Esophagus muscularis mucosa (tissue), 4 donors: ENCODE results near the gene FTCD. TPM values are rescaled to one million over a fixed set of nuclear protein-coding genes. Genes with fewer than 3 reads are reported as not detected.

Source experiments
- DNase-seq: peaks from one replicate; pipeline ENCODE4 v3.0.0-alpha.2; 2017; ENCODE audit errors: extremely low spot score
- H3K27ac ChIP-seq, 4 donors: fragments of 200-600 bp; sonication (generic); replicated peaks in 1 of 4; 1 replicate in 3 of 4; 2 replicates in 1 of 4; pipeline ENCODE4 v1.5.1; 2016 to 2019; ENCODE audit warnings: mild to moderate bottlenecking in 1 of 4
- H3K27me3 ChIP-seq, 4 donors: fragments of 200-600 bp; sonication (generic); one replicate each; pipeline versions ENCODE4 v1.5.1 to v1.6.0; 2016 to 2019
- H3K36me3 ChIP-seq, 4 donors: fragments of 200-600 bp; sonication (generic); one replicate each; pipeline ENCODE4 v1.5.1; 2016 to 2019
- H3K4me1 ChIP-seq, 4 donors: fragments of 200-600 bp; sonication (generic); one replicate each; pipeline ENCODE4 v1.5.1; 2016 to 2019
- H3K4me3 ChIP-seq, 4 donors: fragments of 200-600 bp; sonication (generic); 1 replicate in 2 of 4; 2 replicates in 2 of 4; pipeline ENCODE4 v1.5.1; 2016 to 2019; ENCODE audit warnings: mild to moderate bottlenecking in 4 of 4, moderate library complexity in 1 of 4
- H3K9me3 ChIP-seq, 4 donors: fragments of 200-600 bp; sonication (generic); 1 replicate in 3 of 4; 2 replicates in 1 of 4; pipeline ENCODE4 v1.5.1; 2016 to 2019
- EP300 ChIP-seq: sonication (generic); formaldehyde crosslinking; IDR thresholded peaks from one replicate; pipeline ENCODE4 v1.6.1; 2017; ENCODE audit warnings: antibody characterized with exemption
- POLR2A ChIP-seq: fragments of 450-650 bp; IDR thresholded peaks from one replicate; pipeline ENCODE4 v1.6.1; 2017; ENCODE audit warnings: antibody characterized with exemption, moderate library complexity, mild to moderate bottlenecking, low read depth
- POLR2AphosphoS5 ChIP-seq, 2 donors: sonication (generic); formaldehyde crosslinking; IDR thresholded peaks; one replicate each; pipeline ENCODE4 v1.6.1; 2017; ENCODE audit warnings: antibody characterized with exemption in 2 of 2
- WGBS: methylation state at CpG from one replicate; pipeline ENCODE4 v1.1.5; 2018; 5-methylcytosine and 5-hydroxymethylcytosine counted together
- intact Hi-C: fragments of 100-400 bp; cut with DNase I; formaldehyde crosslinking; loops from one replicate; pipeline ENCODE4 v1.15.1; 2023
- total RNA-seq, 4 donors: library from RNA; depleted of rRNA; stranded (reverse); fragments of >200 nt; gene quantifications; one replicate each; pipeline versions ENCODE4 v1.1.0 to v1.2.1, GENCODE V29; 2016
- TF ChIP-seq, protein P1 (sequence below), 3 experiments: fragments of 200-600 bp in 2 of 3; fragments of 450-650 bp in 1 of 3; sonication (generic) in 2 of 3; IDR thresholded peaks; one replicate each; pipeline ENCODE4 v1.5.1; 2017 to 2019; ENCODE audit warnings: antibody characterized with exemption in 3 of 3, mild to moderate bottlenecking in 2 of 3, moderate library complexity in 1 of 3

Gene FTCD
- total RNA-seq, 4 donors from 2014 or later, result 0.26 to 2.5 (median 1.2) TPM; not detected in 1

GRCh38 chr21:46126309-46127238, 28.8 kb downstream of the FTCD start:
- intact Hi-C loops, result no loop called here
- TF ChIP-seq, protein P1, sequence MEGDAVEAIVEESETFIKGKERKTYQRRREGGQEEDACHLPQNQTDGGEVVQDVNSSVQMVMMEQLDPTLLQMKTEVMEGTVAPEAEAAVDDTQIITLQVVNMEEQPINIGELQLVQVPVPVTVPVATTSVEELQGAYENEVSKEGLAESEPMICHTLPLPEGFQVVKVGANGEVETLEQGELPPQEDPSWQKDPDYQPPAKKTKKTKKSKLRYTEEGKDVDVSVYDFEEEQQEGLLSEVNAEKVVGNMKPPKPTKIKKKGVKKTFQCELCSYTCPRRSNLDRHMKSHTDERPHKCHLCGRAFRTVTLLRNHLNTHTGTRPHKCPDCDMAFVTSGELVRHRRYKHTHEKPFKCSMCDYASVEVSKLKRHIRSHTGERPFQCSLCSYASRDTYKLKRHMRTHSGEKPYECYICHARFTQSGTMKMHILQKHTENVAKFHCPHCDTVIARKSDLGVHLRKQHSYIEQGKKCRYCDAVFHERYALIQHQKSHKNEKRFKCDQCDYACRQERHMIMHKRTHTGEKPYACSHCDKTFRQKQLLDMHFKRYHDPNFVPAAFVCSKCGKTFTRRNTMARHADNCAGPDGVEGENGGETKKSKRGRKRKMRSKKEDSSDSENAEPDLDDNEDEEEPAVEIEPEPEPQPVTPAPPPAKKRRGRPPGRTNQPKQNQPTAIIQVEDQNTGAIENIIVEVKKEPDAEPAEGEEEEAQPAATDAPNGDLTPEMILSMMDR (IDR thresholded peaks at IDR 0.05), result no peak
- TF ChIP-seq EP300 (no peak), POLR2AphosphoS5 (IDR thresholded peaks at IDR 0.05) (no peak)
- Histone ChIP-seq H3K4me1 (peaks cover 0 to 33% (median 21%) of the 10 kb centered on the region in 4 donors), H3K36me3 (peaks cover 65 to 84% (median 78%) of the 10 kb centered on the region in 4 donors), H3K27ac (peak overlapping the region in 2 of 4 donors; percentile 20 to 63), H3K4me3 (no peak overlapping the region), H3K27me3 (no peaks in the 10 kb centered on the region), H3K9me3 (no peaks in the 10 kb centered on the region)
- DNase-seq, result no peak
- WGBS, result 73% methylated on average over 11 of the region's 32 CpGs

GRCh38 chr21:46125846-46126301, 29.5 kb downstream of the FTCD start:
- intact Hi-C loops, result no loop called here
- peak overlapping the region in 1 of 4 donors; percentile 20 for H3K27ac ChIP-seq
- DNase-seq, result no peak
- peaks cover 0 to 33% (median 18%) of the 10 kb centered on the region in 4 donors for H3K4me1 ChIP-seq
- WGBS, result 92% methylated on average over 35 of the region's 47 CpGs
- H3K27me3 ChIP-seq, result no peaks in the 10 kb centered on the region
- H3K9me3 ChIP-seq, result no peaks in the 10 kb centered on the region
- no peak overlapping the region for H3K4me3 ChIP-seq
- peaks cover 72 to 91% (median 85%) of the 10 kb centered on the region in 4 donors for H3K36me3 ChIP-seq
- no peak for TF ChIP-seq POLR2A
- TF ChIP-seq POLR2AphosphoS5 (IDR thresholded peaks at IDR 0.05), result peak in 1 of 2 donors; percentile 48
- TF ChIP-seq EP300, result no peak
- TF ChIP-seq, protein P1 (IDR thresholded peaks at IDR 0.05), result no peak

- peak in 1 of 2 donors; percentile 21 for TF ChIP-seq POLR2AphosphoS5 (IDR thresholded peaks at IDR 0.05)
- no peak for TF ChIP-seq POLR2A
- H3K4me1 ChIP-seq, result peaks cover 0 to 33% (median 18%) of the 10 kb centered on the region in 4 donors
- 95% methylated on average over 14 of the region's 49 CpGs for WGBS
- peak overlapping the region in 2 of 4 donors; percentile 23 to 53 for H3K27ac ChIP-seq
- DNase-seq, result no peak
- H3K4me3 ChIP-seq, result no peak overlapping the region
- peaks cover 78 to 97% (median 92%) of the 10 kb centered on the region in 4 donors for H3K36me3 ChIP-seq
- intact Hi-C loops, result no loop called here
- H3K9me3 ChIP-seq, result no peaks in the 10 kb centered on the region
- H3K27me3 ChIP-seq, result no peaks in the 10 kb centered on the region
These were observed 30.2 kb downstream of the FTCD start for GRCh38 chr21:46124926-46125845.

DNA sequence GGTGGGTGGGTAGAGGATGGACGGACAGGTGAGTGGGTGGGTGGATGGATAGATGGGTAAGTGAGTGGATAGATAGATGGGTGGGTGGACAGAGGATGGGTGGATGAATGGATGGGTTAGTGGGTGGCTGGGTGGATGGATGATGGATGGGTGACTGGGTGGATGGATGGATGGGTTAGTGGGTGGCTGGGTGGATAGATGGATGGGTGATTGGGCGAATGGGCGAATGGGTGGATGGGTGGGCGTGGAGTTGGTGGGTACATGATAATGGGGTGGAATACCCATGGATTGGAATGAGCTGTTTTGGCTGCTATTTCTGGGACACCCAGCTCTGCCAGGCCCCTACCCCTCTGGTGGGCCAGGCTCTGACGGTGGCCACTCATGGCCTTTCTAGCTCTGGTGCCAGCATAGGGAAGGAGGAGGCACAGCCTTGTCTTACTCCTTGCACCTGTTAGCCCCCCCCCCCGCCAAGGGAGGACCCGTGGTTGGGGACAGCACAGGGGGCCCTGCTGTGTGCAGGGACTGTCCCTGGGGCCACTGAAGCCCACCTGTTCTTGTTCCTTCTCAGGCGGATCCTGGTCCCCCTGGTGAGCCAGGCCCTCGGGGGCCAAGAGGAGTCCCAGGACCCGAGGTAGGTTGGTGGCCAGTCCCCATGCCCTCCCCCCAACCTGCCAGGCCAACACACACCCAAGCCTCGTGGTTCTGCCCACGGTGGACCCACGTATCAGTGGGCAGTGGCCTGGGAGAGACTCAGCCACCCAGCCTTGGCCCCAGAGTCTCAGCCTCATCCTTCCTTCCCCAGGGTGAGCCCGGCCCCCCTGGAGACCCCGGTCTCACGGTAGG, 31.1 kb downstream of the FTCD start:
- no peak for TF ChIP-seq POLR2AphosphoS5 (IDR thresholded peaks at IDR 0.05)
- TF ChIP-seq, protein P1 (IDR thresholded peaks at IDR 0.05), result no peak
- no peak for TF ChIP-seq EP300
- no peak for TF ChIP-seq POLR2A
- Histone ChIP-seq H3K4me1 (peaks cover 0 to 33% (median 18%) of the 10 kb centered on the region in 4 donors), H3K27ac (peak overlapping the region in 2 of 4 donors; percentile 23 to 53), H3K36me3 (peaks cover 83 to 100% (median 95%) of the 10 kb centered on the region in 4 donors), H3K4me3 (no peak overlapping the region), H3K27me3 (no peaks in the 10 kb centered on the region), H3K9me3 (no peaks in the 10 kb centered on the region)
- 83% methylated on average over 8 of the region's 16 CpGs for WGBS
- intact Hi-C loops, result no loop called here
- DNase-seq, result no peak
